NCI-H82 (cell line): ENCODE results near the gene AK9.
A peak's percentile ranks its signal among the peaks of the same experiment; 100 is the strongest.
"Not testable (repeated sequence)": the region's sequence is repeated elsewhere in the genome, so short reads cannot be mapped to it uniquely, and the experiment has no call there.

Experiments used
- DNase-seq: peaks from one replicate; lab custom pipeline; 2025; lab: John Stamatoyannopoulos, UW

Gene AK9

GRCh38 chr6:109478841-109479624, 212.0 kb downstream of the AK9 start:
- no peak for DNase-seq

GRCh38 chr6:109478222-109478805, 212.7 kb downstream of the AK9 start:
- DNase-seq = no peak

GRCh38 chr6:109477725-109478124, 213.3 kb downstream of the AK9 start:
- DNase-seq = no peak

DNA sequence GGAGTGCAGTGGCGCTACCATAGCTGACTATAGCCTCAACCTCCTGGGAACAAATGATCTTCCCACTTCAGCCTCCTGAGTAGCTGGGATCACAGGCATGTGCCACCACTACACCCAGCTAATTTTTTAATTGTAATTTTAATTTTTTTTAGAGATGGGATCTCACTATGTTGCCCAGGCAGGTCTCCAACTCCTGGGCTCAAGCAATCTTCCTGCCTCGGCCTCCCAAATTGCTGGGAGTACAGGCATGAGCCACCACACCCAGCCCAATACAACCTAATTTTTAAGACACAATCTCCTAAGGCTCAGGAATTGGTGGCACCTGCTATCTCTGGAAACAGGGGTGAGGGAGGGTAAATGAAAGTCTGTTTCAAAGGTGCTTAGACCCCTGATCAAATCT, 213.8 kb downstream of the AK9 start:
- no peak for DNase-seq

DNA sequence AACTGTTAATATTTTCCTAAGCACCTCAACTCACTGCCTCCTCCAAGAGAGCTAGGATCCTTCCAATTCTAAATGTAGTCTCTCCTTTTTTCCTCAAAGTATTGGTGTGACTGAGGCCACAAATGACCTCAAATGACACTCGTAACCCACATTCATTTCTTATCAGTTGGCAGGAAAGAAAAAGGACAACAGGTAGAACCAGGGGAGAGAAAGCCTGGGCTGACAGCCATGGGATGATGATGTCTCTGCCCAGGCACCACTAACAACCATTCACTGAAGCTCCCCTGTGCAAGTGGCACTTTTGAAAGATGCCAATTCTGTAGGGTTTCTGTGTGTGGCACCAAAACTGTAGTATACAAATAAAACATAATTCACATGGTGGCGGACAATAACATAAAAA, 215.4 kb downstream of the AK9 start:
- no peak for DNase-seq

DNA sequence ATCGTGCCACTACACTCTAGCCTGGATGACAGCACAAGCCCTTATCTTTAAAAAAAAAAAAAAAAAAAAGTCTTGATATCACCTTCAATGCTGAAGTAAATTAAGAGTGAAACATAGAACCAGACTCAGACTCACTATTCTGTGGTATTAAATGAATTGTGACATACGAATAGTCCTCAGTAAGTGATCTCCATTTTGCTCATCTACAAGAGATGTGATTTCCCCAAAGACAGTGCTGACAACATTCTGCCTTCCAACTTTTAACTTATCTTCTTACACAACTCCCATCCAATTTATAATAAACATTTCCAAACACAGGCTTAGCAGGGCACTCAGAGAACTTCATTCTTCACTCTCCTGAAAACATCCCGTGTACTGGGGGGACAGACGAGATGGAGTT, 216.0 kb downstream of the AK9 start:
- no peak for DNase-seq

DNA sequence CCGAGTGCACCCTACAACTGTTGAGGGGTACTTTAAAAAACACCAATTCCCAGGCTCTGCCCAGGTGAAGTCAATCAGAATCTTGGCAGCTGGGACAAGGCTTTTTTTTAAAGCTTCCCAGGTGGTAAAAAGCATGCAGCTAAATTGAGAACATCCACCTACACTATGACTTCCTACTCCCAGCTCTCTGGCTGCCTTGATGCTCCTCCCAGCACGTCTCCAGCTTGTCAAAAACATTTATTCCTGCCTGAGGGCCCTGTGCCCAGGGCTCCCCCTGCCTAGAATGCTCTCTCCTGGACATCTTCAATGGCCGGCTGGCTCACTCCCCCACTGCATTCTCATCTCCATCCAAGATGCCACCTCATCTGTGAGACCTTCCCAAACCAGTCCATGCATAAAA, 217.9 kb downstream of the AK9 start:
- no peak for DNase-seq

- no peak for DNase-seq
These were observed 218.6 kb downstream of the AK9 start for GRCh38 chr6:109472132-109472995.

DNA sequence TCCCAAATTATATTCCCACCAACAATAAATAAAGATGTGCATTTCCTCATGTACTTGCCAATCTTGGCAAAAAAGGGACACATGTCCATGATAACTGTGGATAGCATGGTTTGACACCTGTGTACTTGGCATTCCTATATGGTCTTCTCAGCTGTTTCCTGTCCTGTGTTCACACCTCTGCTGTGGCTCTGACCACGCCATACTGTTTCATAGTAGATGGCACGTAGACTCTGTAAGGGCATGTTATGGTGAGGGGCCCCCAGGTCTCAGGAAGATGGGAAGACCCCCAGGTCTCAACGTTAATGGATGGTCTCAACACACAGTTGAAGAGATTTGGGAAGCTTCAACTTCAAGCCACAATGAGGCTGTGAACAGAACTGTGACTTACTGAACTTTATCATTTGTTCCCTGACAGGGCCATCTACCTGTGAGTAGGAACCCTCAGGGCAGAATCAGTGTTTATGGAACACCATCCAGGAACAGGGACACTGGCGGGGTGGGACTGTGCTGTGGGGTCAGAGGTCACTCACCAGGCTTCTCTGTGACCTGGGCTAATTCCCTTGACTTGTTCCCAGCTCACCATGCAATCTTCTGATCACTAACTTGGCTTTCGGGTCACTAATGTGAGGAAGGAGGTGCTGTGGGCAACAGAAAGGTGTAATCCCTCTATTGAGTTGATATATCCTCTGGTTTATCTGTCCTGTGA, 219.7 kb downstream of the AK9 start:
- no peak for DNase-seq

GRCh38 chr6:109469591-109470189, 221.3 kb downstream of the AK9 start:
- no peak for DNase-seq

DNA sequence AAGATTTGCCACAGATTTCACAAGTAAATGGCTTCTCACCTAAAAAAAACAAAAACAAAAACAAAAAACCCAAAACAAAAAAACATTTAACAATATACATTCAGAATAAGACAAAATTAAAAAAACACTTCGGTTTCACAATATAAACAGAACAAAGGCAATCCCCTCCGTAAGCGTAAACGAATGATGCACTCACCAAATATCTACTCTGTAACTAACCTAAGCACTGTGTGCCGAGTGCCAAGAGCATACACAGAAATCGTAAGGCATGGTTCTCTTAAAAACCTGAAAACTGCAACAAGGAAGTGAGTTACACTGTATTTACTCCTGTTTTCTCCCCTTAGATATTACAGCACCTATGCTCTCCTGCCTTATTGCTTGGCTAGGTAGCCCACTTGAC, 223.3 kb downstream of the AK9 start:
- DNase-seq = no peak

- DNase-seq = no peak
These were observed 224.6 kb downstream of the AK9 start for GRCh38 chr6:109466212-109466923.

GRCh38 chr6:109465772-109466171, 225.2 kb downstream of the AK9 start:
- no peak for DNase-seq

DNA sequence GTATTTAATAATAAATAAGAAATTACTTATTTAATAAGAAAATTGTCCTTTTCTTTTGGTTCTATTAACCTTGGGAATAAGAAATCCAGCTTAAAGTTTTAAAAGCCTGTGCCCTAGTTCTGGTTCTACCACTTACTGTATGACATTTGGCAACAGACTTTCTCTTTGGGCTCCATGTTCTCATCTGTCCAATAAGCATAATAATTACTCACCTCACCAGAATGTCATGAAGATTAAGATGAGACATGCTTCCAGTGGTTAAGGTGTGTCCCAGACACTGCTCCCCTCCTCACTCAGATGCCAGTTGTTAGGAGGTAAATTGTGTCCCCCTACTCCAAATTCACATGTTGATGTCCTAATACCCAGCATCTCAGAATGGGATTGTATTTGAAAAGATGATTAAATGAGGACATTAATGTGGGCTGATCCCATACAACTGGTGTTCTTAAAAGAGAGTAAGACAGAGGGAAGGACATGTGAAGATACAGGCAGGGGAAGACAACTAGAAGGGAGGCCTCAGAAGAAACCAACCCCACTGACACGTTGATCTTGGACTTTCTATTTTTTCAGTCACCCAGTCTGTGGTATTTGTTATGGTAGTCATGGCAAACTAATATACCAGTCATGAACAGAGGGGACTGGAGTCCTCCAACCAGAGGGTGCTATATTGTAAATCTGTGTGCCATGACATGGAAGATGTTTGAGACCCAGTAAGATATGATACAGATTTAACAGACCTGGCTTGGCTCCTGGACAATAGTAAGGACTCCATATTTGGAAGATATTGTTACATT, 229.1 kb downstream of the AK9 start:
- no peak for DNase-seq

DNA sequence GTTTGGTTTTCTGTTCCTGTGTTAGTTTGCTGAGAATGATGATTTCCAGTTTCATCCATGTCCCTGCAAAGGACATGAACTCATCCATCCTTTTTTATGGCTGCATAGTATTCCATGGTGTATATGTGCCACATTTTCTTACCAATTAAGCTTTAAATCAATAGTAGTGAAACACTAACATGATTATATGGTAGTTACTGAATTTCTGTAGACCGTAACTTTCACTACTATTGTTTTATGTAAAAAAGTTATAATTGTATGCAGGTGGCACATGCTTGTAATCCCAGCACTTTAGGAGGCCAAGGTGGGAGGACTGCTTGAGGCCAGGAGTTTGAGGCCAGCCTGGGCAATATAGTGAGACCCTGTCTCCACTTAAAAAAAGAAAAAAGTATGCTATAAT, 229.8 kb downstream of the AK9 start:
- not testable (repeated sequence) for DNase-seq

DNA sequence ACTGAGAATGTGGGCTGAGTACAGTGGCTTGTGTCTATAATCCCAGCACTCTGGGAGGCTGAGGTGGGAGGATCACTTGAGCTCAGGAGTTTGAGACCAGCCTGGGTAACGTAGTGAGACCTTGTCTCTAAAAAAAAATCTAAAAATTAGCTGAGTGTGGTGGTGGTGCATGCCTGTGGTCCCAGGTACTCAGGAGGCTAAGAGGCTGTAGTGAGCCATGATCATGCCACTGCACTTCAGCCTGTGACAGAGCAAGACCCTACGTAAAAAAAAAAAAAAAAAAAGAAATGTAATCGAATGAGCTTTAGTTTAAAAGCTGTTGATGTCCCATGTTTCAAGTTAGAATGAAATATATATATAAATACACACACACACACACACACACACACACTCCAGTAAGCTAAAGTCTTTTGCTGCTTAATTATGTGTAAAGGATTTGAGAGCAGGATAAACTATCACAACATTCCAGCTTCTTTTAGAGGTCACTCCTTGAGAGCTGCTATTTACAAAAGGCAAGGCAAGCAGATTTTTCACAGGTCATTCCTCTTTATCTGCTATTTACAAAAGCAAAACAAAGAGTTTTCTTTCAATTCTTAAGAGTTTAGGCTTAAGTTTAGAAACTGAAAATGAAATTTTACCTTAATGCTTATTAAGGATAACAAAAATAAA, 230.7 kb downstream of the AK9 start:
- DNase-seq = no peak

DNA sequence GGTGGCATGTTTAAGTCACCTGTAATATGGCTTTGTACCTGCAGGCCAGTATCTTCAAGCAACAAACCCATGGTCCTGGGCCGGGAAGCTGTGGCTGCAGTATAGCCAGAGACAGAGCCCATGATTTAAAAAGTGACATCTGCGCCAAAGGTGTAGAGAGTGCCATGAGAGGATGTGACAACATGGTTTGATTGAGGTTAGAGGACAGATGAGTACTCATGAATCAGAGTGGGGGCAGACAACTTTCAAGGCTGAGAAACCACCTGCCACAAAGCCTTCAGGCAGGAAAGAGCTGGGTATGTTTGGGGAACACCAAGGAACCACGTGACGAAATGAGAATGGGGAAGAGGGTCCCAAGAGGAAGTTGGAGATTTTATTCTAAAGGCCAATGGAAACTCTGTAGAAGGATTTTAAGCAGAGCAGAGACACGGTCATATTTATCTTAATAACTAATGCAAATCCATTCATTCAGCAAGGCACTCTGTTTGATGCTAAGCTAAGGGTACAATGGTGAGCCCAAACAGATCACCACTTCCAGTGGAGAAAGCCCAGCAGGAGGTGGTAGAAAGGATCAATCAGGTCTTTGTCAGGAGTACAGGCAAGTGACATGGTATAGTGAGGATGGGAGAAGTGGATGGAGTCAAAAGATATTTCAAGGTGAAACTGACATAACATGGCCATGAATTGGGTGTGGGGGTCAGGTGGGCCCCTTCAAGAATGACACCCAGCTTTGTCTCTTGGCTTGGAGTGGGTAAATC, 232.0 kb downstream of the AK9 start:
- no peak for DNase-seq

DNA sequence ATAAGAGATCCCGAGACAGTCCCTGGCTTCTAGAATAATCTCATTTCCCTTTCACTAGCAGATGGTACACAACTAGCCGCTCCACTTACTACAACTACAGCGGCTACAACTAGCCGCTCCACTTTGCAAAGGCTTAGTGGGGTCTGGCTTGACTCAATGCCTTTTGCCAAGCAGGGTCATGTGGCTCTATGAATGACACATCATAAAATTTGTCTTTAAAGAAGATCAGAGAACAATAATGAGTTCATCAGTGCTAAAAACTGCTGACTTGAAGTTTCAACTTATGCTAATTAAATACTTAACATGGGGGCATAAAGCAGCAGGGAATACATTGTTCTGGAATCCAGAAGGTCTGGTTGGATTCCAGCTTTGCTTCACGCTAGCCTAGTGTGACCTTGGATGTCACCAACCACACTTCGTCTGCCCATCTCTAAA, 233.4 kb downstream of the AK9 start:
- DNase-seq = peak; percentile 59
